ENCODE results near the gene ASB18. TPM values are rescaled to one million over a fixed set of nuclear protein-coding genes. Genes with fewer than 3 reads are reported as not detected.

The ASB18 gene
- total and polyA plus RNA-seq, 2 experiments from 2014 or later, result not detected

DNA sequence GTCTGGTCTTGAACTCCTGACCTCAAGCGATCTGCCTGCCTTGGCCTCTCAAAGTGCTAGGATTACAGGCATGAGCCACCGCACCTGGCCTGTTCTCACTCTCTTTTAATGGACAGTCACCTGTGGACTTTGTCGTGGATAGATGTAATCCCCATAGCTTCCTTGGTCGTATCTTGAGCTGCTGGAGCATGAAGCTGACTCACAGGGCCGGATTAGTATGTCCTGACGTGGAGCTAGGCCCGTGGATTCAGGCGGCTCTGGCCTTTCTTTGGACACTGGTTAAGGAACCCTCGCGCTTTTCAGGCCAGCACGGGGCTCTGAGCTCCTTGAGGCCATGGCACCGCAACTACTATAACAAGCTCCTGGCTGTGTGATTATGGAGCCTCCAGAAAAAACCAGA, 68.5 kb downstream of the ASB18 start:
- Histone ChIP-seq H4K20me1 (replicated peaks; ENCODE audit: insufficient read depth) (no peaks in the 10 kb centered on the region), H3K79me2 (replicated peaks; ENCODE audit: insufficient read depth) (no peaks in the 10 kb centered on the region), H3K36me3 (ENCODE audit: insufficient read depth) (no peaks in the 10 kb centered on the region), H3K4me3 (no peak overlapping the region), H3K4me2 (no peak overlapping the region), H3F3A (replicated peaks; ENCODE audit: low read depth) (no peaks in the 10 kb centered on the region), H3K27me3 (ENCODE audit: insufficient read depth) (no peaks in the 10 kb centered on the region), H3K4me1 (ENCODE audit: insufficient read depth) (no peaks in the 10 kb centered on the region; the same call in 1 of the 2 replicates), H3K9me2 (ENCODE audit: insufficient read depth) (no peaks in the 10 kb centered on the region), H2AFZ (no peak overlapping the region), H3K27ac (ENCODE audit: low read depth) (no peak overlapping the region)
- H3K9me3 Mint-ChIP-seq, result no peaks in the 10 kb centered on the region
- no peak for ATAC-seq
- DNase-seq (ENCODE audit: low spot score), result no peak
- no peaks in the 10 kb centered on the region for H3K36me3 Mint-ChIP-seq (ENCODE audit: low read depth)
- no peak overlapping the region for H3K27ac Mint-ChIP-seq
- TF ChIP-seq NANOG (IDR thresholded peaks at IDR 0.05; ENCODE audit: borderline replicate concordance), result no peak
- no peak for TF ChIP-seq POLR2AphosphoS5 (IDR thresholded peaks at IDR 0.05; ENCODE audit: low read depth)
- TF ChIP-seq, protein P1, sequence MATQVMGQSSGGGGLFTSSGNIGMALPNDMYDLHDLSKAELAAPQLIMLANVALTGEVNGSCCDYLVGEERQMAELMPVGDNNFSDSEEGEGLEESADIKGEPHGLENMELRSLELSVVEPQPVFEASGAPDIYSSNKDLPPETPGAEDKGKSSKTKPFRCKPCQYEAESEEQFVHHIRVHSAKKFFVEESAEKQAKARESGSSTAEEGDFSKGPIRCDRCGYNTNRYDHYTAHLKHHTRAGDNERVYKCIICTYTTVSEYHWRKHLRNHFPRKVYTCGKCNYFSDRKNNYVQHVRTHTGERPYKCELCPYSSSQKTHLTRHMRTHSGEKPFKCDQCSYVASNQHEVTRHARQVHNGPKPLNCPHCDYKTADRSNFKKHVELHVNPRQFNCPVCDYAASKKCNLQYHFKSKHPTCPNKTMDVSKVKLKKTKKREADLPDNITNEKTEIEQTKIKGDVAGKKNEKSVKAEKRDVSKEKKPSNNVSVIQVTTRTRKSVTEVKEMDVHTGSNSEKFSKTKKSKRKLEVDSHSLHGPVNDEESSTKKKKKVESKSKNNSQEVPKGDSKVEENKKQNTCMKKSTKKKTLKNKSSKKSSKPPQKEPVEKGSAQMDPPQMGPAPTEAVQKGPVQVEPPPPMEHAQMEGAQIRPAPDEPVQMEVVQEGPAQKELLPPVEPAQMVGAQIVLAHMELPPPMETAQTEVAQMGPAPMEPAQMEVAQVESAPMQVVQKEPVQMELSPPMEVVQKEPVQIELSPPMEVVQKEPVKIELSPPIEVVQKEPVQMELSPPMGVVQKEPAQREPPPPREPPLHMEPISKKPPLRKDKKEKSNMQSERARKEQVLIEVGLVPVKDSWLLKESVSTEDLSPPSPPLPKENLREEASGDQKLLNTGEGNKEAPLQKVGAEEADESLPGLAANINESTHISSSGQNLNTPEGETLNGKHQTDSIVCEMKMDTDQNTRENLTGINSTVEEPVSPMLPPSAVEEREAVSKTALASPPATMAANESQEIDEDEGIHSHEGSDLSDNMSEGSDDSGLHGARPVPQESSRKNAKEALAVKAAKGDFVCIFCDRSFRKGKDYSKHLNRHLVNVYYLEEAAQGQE (IDR thresholded peaks at IDR 0.05; ENCODE audit: unreplicated experiment), result no peak
- TF ChIP-seq STAT1 (IDR thresholded peaks at IDR 0.05; ENCODE audit: unreplicated experiment), result no peak
- TF ChIP-seq EZH2phosphoT487 (IDR thresholded peaks at IDR 0.05; ENCODE audit: unreplicated experiment), result no peak
- TF ChIP-seq, protein P2, sequence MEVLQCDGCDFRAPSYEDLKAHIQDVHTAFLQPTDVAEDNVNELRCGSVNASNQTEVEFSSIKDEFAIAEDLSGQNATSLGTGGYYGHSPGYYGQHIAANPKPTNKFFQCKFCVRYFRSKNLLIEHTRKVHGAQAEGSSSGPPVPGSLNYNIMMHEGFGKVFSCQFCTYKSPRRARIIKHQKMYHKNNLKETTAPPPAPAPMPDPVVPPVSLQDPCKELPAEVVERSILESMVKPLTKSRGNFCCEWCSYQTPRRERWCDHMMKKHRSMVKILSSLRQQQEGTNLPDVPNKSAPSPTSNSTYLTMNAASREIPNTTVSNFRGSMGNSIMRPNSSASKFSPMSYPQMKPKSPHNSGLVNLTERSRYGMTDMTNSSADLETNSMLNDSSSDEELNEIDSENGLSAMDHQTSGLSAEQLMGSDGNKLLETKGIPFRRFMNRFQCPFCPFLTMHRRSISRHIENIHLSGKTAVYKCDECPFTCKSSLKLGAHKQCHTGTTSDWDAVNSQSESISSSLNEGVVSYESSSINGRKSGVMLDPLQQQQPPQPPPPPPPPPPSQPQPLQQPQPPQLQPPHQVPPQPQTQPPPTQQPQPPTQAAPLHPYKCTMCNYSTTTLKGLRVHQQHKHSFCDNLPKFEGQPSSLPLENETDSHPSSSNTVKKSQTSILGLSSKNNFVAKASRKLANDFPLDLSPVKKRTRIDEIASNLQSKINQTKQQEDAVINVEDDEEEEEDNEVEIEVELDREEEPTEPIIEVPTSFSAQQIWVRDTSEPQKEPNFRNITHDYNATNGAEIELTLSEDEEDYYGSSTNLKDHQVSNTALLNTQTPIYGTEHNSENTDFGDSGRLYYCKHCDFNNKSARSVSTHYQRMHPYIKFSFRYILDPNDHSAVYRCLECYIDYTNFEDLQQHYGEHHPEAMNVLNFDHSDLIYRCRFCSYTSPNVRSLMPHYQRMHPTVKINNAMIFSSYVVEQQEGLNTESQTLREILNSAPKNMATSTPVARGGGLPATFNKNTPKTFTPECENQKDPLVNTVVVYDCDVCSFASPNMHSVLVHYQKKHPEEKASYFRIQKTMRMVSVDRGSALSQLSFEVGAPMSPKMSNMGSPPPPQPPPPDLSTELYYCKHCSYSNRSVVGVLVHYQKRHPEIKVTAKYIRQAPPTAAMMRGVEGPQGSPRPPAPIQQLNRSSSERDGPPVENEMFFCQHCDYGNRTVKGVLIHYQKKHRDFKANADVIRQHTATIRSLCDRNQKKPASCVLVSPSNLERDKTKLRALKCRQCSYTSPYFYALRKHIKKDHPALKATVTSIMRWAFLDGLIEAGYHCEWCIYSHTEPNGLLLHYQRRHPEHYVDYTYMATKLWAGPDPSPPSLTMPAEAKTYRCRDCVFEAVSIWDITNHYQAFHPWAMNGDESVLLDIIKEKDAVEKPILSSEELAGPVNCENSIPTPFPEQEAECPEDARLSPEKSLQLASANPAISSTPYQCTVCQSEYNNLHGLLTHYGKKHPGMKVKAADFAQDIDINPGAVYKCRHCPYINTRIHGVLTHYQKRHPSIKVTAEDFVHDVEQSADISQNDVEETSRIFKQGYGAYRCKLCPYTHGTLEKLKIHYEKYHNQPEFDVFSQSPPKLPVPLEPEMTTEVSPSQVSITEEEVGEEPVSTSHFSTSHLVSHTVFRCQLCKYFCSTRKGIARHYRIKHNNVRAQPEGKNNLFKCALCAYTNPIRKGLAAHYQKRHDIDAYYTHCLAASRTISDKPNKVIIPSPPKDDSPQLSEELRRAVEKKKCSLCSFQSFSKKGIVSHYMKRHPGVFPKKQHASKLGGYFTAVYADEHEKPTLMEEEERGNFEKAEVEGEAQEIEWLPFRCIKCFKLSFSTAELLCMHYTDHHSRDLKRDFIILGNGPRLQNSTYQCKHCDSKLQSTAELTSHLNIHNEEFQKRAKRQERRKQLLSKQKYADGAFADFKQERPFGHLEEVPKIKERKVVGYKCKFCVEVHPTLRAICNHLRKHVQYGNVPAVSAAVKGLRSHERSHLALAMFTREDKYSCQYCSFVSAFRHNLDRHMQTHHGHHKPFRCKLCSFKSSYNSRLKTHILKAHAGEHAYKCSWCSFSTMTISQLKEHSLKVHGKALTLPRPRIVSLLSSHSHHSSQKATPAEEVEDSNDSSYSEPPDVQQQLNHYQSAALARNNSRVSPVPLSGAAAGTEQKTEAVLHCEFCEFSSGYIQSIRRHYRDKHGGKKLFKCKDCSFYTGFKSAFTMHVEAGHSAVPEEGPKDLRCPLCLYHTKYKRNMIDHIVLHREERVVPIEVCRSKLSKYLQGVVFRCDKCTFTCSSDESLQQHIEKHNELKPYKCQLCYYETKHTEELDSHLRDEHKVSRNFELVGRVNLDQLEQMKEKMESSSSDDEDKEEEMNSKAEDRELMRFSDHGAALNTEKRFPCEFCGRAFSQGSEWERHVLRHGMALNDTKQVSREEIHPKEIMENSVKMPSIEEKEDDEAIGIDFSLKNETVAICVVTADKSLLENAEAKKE (CRISPR knock-in tag; IDR thresholded peaks at IDR 0.05), result no peak
- no peaks in the 10 kb centered on the region; the same call in 2 of the 3 replicates for H3K4me1 Mint-ChIP-seq
- H3K27me3 Mint-ChIP-seq (ENCODE audit: insufficient read depth, low read depth, poor library complexity), result peaks cover 8% of the 10 kb centered on the region
- H3K4me3 Mint-ChIP-seq, result no peak overlapping the region

All from GM23338 (cell line).